Ramos (cell line): ENCODE measurements around the gene BICRA.
"Not testable (repeated sequence)": the region's sequence is repeated elsewhere in the genome, so short reads cannot be mapped to it uniquely, and the experiment has no call there.

ENCODE experiments used
- in situ Hi-C: fragments of 300-500 bp; cut with MboI; formaldehyde crosslinking; loops from one replicate; pipeline ENCODE4 v1.14.3; 2022; ENCODE audit warnings: low sequenced_read_pairs; ENCODE audit not compliant: unreplicated experiment

The BICRA gene

DNA sequence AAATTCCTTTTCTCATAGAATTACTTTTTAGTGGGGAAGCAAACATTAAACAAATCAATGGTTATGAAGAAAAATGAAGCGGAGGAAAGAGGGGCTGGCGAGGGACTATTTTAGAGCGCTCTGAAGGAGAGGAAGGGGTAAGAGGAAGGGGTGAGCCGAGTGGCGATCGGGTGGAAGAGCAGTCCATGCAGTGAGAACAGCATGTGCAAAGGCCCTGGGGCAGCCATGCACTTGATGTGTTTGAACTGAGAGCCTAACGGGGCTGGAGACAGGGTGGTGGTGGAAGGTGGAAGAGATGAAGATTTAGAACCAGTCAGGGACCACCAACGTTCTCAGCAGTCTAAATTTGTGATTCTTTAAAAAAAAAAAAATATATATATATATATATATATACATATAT is 122.0 kb downstream of the BICRA start:
- in situ Hi-C loops = no loop called here

DNA sequence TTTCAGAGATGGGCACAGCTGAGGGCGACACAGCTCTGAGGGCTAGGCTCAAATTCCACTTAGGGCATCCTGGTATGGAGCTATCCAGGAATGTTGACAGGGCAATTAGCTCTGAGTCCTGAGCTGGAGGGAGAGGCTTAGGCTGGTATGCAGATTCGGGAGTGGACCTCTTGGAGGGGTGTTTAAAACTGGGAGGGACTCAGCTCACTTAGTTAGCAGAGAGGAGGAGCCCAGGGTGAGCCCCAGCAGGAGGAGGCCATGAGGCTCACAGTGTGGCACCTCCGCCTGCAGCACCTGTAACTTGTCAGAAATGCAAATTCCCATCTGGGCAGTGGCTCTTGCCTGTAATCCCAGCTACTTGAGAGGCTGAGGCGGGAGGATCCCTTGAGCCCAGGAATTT is 126.2 kb downstream of the BICRA start:
- in situ Hi-C loops = no loop called here

DNA sequence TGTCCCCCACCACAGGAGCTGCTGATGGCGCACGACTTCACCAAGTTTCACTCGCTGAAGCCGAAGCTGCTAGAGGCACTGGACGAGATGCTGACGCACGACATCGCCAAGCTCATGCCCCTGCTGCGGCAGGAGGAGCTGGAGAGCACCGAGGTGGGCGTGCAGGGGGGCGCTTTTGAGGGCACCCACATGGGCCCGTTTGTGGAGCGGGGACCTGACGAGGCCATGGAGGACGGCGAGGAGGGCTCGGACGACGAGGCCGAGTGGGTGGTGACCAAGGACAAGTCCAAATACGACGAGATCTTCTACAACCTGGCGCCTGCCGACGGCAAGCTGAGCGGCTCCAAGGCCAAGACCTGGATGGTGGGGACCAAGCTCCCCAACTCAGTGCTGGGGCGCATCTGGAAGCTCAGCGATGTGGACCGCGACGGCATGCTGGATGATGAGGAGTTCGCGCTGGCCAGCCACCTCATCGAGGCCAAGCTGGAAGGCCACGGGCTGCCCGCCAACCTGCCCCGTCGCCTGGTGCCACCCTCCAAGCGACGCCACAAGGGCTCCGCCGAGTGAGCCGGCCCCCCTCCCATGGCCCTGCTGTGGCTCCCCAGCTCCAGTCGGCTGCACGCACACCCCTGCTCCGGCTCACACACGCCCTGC is 132.1 kb downstream of the BICRA start:
- in situ Hi-C loops = no loop called here

DNA sequence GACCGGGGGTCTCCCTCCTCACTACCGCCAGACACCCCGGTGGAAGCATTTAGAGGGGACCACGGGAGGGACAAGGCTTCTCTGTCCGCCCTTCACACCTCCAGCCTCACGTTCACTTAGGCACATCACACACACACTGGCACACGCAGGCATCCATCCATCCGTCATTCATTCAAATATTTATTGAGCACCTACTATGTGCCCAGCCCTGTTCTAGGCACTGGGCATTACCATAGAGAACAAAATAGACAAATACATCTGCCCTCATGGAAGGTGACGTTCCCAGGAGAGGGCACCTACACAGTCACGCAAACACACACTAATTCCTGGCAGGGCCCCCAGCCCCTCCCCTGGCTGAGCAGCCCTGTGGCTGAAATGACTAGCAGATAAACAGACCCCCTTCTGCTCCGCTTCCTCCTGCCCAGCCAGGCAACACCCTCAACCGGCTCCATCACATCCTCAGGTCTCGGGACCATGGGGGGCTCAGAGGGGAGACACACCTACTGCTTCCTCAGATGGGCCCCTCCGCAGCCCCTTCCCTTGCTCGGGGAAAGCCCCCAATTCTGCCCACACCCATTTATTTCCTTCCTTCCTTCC is 132.7 kb downstream of the BICRA start:
- in situ Hi-C loops = no loop called here

DNA sequence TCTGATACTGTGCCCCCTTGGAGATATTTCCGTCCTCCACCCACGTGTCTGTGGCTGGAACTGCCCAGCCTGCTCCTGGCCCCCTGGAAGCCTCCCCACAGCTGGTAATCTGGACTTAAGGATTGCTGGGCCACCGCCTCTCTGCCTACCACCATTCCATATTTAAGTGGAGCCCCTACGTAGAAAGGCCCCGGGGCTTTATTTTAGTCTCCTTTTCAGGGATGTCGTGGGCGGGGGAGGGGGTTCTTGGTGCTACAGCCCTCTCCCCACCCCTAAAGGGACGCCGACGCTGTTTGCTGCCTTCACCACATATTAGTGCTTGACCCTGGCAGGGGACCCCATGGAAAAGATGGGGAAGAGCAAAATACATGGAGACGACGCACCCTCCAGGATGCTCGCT is 133.7 kb downstream of the BICRA start:
- in situ Hi-C loops = no loop called here

DNA sequence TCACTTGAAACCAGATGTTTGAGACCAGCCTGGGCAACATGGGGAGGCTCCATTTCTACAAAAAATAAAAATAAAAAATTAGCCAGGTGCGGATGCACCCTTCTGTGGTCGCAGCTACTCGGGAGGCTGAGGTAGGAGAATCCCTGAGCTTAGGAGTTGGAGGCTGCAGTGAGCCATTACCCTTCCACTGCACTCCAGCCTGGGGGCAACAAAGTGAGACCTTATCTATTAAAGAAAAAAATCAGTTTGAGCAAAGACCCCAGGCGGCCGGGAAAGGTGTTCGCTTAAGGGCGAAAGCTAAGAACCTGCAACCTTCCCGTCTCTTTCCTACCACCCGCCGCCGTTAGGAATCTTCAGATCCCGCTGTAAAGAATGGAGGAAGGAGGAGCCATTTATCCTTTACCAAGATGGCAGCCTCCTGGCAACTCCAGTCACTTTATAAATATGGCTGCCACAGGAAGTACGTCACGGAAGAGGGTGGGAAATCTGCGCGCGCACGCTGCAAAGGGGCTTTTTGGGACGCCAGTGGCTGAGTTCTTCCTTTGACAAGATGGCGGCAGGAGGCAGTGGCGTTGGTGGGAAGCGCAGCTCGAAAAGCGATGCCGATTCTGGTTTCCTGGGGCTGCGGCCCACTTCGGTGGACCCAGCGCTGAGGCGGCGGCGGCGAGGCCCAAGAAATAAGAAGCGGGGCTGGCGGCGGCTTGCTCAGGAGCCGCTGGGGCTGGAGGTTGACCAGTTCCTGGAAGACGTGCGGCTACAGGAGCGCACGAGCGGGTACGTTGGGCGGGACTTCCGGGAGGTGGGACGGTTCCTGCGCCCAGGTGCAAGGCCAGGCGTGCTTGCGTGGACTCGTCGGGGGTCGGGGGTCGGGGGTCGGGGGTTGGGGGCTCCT is 136.3 kb downstream of the BICRA start, which contains the start of gene NOP53:
Gene NOP53, plus strand, starts transcription at position 537 of the 892 bp plus-strand sequence. Its CDS starts 14 bp downstream, at position 551.
- in situ Hi-C loops = no loop called here

DNA sequence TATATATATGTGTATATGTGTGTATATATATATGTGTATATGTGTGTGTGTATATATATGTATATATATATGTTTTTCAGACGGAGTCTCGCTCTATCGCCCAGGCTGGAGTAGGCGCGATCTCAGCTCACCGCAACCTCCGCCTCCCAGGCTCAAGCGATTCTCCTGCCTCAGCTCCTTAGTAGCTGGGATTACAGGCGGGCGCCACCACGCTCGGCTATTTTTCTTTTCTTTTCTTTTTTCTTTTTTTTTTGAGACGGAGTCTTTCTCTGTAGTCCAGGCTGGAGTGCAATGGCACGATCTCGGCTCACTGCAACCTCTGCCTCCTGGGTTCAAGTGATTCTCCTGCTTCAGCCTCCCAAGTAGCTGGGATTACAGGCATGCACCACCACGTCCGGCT is 137.2 kb downstream of the BICRA start:
- in situ Hi-C loops = not testable (repeated sequence)

DNA sequence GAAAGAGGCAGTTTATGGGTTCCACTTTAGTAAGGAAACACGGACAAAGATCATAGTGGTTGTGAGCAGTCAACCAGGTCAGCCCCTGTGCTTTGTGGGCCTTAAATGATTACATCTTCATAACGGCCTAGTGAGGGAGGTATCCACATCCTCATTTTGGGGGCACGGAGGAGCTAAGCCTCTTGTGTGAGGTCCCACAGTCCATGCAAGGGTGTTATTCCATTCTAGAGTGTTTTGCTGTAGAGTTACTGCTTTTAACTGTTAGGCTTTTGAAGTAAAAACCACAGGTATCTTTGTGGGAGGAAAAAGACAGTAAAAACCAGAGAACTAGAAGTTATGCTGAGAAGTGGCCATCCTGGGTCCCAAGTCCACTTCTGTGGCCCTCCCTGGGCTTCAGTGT is 140.4 kb downstream of the BICRA start:
- in situ Hi-C loops = no loop called here

DNA sequence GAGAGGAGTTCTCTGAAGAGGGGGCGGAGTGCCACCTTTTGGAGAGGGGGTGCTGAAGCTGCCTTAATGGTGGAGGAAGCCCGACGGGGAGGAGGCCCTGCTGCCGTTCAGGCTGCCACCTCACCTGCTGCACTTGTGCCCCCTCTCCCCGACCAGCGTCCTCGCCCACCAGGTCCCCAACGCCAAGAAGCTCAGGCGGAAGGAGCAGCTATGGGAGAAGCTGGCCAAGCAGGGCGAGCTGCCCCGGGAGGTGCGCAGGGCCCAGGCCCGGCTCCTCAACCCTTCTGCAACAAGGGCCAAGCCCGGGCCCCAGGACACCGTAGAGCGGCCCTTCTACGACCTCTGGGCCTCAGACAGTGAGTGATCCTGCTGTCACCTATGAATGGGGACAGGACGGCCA is 141.8 kb downstream of the BICRA start:
- in situ Hi-C loops = no loop called here

DNA sequence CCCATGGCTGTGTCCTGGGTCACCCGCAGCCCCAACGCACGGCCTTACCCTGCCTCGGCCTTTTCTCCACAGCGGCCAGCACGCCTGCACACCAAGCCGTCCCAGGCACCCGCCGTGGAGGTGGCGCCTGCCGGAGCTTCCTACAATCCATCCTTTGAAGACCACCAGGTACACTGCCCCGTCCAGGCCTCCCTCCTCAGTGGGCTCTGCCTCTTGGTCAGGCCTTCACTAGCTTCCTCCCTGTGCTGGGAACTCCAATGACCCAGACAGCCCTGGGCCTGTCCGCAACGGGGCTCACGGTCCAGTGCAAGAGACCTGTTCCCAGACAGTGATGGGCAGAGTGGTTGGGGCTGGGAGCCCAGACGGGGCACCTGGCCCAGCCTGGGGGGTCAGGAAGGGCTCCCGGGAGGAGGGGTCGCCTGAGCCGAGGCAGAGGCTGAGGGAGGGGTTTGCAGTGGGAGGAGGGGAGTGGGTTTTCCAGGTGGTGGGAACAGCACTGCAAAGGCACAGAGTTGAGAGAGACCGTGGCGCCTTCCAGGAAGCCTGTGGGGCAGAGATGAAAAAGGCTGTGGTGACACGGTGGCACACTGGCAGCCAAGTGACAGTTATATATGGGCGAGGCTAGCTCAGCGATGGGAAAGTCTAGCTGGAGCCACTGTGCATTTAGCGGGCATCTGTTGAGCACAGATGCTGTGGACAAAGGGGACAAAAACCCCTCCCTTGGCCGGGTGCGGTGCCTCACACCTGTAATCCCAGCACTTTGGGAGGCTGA is 143.7 kb downstream of the BICRA start:
- in situ Hi-C loops = no loop called here
